ENCODE measurements around the gene KCNJ15. TPM values are rescaled to one million over a fixed set of nuclear protein-coding genes. Genes with fewer than 3 reads are reported as not detected.
"Not testable (repeated sequence)": the region's sequence is repeated elsewhere in the genome, so short reads cannot be mapped to it uniquely, and the experiment has no call there.

KCNJ15 gene
- total RNA-seq, 2 experiments from 2014 or later, result not detected

DNA sequence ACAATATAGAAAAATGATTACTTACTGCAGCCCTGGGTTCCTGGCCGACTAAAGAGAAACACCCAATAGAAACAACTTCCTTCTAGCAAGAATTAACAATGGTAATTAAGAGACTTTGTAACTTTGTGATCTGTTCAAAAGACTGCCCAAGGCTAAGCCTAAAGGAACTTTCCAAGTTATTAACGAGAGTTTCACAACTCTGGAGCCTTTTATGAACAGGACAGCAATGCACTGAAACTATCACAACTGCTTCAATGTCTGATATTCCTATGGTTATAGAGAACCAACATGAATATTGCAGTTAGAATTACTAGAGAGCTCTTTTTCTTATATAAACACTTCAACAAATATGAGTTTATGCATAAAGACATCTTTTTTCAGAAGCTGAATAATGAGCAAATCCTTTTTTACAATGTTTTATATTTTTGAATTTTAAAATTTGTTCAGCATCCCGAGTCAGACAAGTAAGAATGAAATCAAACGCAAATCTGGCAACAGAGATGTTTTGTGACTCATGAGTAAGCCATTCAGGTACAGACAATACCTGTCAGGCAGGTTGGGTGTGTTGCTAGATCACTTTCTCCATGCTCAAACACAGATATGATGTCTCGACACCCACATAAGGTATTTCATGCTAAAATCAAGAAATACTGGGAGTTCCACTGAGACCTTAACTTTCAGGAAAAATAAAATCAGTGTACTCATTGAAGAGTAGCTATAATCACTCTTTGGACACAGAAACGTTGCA, 22.2 kb upstream of the KCNJ15 start:
- H3K36me3 Mint-ChIP-seq (ENCODE audit: low read depth), result peaks cover 4% of the 10 kb centered on the region
- peaks cover 12% of the 10 kb centered on the region for H3K9me3 Mint-ChIP-seq
- no peaks in the 10 kb centered on the region for H3K27me3 Mint-ChIP-seq
- H3K4me3 Mint-ChIP-seq, result no peak overlapping the region
- peaks cover 5% of the 10 kb centered on the region for H3K4me1 Mint-ChIP-seq
- ChIA-PET CTCF (interaction anchor here (1.3 kb wide), 1 partner anchor 15 kb away, joined by 3 read pairs; no protein-coding TSS in a partner anchor), POLR2A (no interaction called here)
- no peak overlapping the region for H3K27ac Mint-ChIP-seq
- DNase-seq, result no peak

GRCh38 chr21:38235251-38235650, 21.5 kb upstream of the KCNJ15 start:
- POLR2A ChIA-PET; H3K36me3 Mint-ChIP-seq (ENCODE audit: low read depth); H3K4me3 Mint-ChIP-seq; H3K27ac Mint-ChIP-seq; DNase-seq; H3K9me3 Mint-ChIP-seq; H3K27me3 Mint-ChIP-seq; H3K4me1 Mint-ChIP-seq: not testable (repeated sequence)
- CTCF ChIA-PET, result interaction anchor here (2.0 kb wide), 1 partner anchor 8 kb away, joined by 6 read pairs; no protein-coding TSS in a partner anchor

- no peak for DNase-seq
- Mint-ChIP-seq H3K36me3 (ENCODE audit: low read depth) (no peaks in the 10 kb centered on the region), H3K4me1 (peaks cover 5% of the 10 kb centered on the region), H3K4me3 (no peak overlapping the region), H3K9me3 (peaks cover 4% of the 10 kb centered on the region), H3K27ac (no peak overlapping the region), H3K27me3 (peaks cover 2% of the 10 kb centered on the region)
- POLR2A ChIA-PET, result no interaction called here
- CTCF ChIA-PET, result interaction anchor here (2.0 kb wide), 1 partner anchor 9 kb away, joined by 6 read pairs; no protein-coding TSS in a partner anchor
Observed at GRCh38 chr21:38236232-38236631, 20.6 kb upstream of the KCNJ15 start.

- Mint-ChIP-seq H3K4me3 (no peak overlapping the region), H3K27ac (no peak overlapping the region), H3K4me1 (peaks cover 21% of the 10 kb centered on the region), H3K27me3 (peaks cover 4% of the 10 kb centered on the region), H3K36me3 (ENCODE audit: low read depth) (peaks cover 1% of the 10 kb centered on the region), H3K9me3 (no peaks in the 10 kb centered on the region)
- ChIA-PET POLR2A (no interaction called here), CTCF (interaction anchor here (1.5 kb wide), 2 partner anchors 10 kb away, joined by 3 to 5 read pairs; no protein-coding TSS in a partner anchor)
- DNase-seq, result no peak
Observed at GRCh38 chr21:38239672-38240071, 17.1 kb upstream of the KCNJ15 start.

DNA sequence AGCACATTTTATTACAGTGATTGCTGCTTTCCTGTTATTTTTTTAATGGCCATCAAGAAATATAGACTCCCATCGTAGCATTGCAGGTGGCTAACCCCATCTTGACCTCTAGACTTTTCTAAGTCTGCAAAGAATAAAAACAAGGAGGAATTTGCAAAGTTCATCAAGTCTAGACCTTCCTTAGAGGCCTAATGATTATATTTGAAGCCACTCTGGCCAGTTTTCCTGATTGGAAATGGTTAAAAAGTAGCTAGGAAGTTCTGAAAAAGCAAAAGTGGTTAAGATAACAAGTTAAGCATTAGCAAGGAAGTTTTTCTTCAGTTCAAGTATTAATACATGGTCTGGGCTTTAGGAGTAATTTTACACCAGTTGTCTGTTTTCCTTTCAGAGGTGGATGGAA, 16.7 kb upstream of the KCNJ15 start:
- H3K27ac Mint-ChIP-seq, result no peak overlapping the region
- no peaks in the 10 kb centered on the region for H3K9me3 Mint-ChIP-seq
- no peak for DNase-seq
- peaks cover 26% of the 10 kb centered on the region for H3K4me1 Mint-ChIP-seq
- H3K4me3 Mint-ChIP-seq, result no peak overlapping the region
- peaks cover 4% of the 10 kb centered on the region for H3K27me3 Mint-ChIP-seq
- H3K36me3 Mint-ChIP-seq (ENCODE audit: low read depth), result peaks cover 1% of the 10 kb centered on the region
- POLR2A ChIA-PET, result no interaction called here
- CTCF ChIA-PET, result interaction anchor here (1.5 kb wide), 1 partner anchor 10 kb away, joined by 5 read pairs; no protein-coding TSS in a partner anchor

DNA sequence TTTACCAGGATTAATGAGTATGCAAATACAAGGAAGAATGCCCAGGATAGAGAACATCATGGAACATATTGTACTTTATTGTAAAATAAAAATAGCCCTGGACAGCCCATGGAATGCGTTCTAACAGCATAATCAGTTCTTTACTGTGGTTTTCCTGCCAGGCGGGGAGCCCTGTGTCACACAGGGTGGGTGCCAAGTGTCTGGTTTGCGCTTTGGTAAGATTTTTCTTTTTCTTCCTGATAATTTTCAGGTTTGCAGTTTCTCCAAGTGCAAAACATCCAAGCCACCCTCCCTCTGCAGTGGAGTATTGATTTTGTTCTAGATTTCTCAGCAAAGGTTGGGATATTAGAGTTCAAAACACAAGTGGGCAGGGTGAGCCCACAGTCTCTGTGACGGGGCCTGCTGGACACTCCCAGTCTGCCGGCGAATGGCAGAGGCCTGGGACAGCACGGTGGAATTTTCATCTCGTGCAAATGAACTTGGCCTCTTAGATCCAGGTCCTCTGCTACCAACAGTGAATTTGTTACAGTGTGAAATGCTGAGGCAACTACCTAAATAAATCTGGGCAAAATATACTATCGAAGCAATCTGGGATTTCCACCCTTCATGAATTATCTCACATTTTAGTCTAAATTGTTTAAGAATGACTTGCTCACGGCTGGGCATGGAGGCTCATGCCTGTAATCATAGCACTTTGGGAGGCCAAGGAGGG, 15.6 kb upstream of the KCNJ15 start:
- ChIA-PET POLR2A (no interaction called here), CTCF (no interaction called here)
- H3K9me3 Mint-ChIP-seq, result no peaks in the 10 kb centered on the region
- peaks cover 1% of the 10 kb centered on the region for H3K36me3 Mint-ChIP-seq (ENCODE audit: low read depth)
- no peak overlapping the region for H3K4me3 Mint-ChIP-seq
- H3K27ac Mint-ChIP-seq, result no peak overlapping the region
- DNase-seq, result no peak
- peaks cover 33% of the 10 kb centered on the region for H3K4me1 Mint-ChIP-seq
- peaks cover 4% of the 10 kb centered on the region for H3K27me3 Mint-ChIP-seq

- DNase-seq, result no peak
- H3K4me1 Mint-ChIP-seq, result peaks cover 33% of the 10 kb centered on the region
- H3K9me3 Mint-ChIP-seq, result peaks cover 4% of the 10 kb centered on the region
- no peak overlapping the region for H3K27ac Mint-ChIP-seq
- ChIA-PET CTCF (interaction anchor here (1.1 kb wide), 1 partner anchor 58 kb away, joined by 3 read pairs; no protein-coding TSS in a partner anchor), POLR2A (interaction anchor here (0.8 kb wide), 1 partner anchor 64 kb away, joined by 3 read pairs; no protein-coding TSS in a partner anchor)
- H3K36me3 Mint-ChIP-seq (ENCODE audit: low read depth), result peaks cover 1% of the 10 kb centered on the region
- H3K4me3 Mint-ChIP-seq, result no peak overlapping the region
- H3K27me3 Mint-ChIP-seq, result peaks cover 9% of the 10 kb centered on the region
Observed at GRCh38 chr21:38242061-38242460, 14.7 kb upstream of the KCNJ15 start.

GRCh38 chr21:38243732-38244406, 12.9 kb upstream of the KCNJ15 start:
- peak overlapping the region; percentile 20 for H3K4me3 Mint-ChIP-seq
- H3K36me3 Mint-ChIP-seq (ENCODE audit: low read depth), result peaks cover 1% of the 10 kb centered on the region
- CTCF ChIA-PET, result interaction anchor here (1.5 kb wide), 1 partner anchor 87 kb away, joined by 3 read pairs; no protein-coding TSS in a partner anchor
- DNase-seq, result no peak
- peaks cover 8% of the 10 kb centered on the region for H3K9me3 Mint-ChIP-seq
- H3K27ac Mint-ChIP-seq, result peak overlapping the region; percentile 58
- POLR2A ChIA-PET, result no interaction called here
- H3K27me3 Mint-ChIP-seq, result peaks cover 19% of the 10 kb centered on the region
- H3K4me1 Mint-ChIP-seq, result peaks cover 34% of the 10 kb centered on the region

DNA sequence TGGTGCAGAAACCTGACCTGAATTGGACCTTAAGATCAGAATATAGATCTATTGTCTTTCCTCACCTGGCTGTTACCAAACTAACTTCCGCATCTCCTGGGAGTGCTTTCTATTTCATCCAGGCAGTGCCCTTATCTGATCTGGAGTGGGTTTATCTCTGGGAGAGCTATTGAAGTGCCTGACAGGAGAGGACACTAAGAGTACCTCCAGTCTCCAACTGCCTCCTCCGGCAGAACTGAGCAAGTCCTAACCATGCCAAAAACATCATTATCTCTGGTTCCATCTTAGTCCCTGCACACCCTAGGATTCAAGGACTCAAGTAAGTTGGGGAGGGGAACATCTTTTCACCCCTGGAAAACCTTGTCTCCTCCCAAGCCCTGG, 12.4 kb upstream of the KCNJ15 start:
- H3K4me1 Mint-ChIP-seq, result peaks cover 38% of the 10 kb centered on the region
- H3K4me3 Mint-ChIP-seq, result peak overlapping the region; percentile 20
- H3K27ac Mint-ChIP-seq, result peak overlapping the region; percentile 58
- H3K36me3 Mint-ChIP-seq (ENCODE audit: low read depth), result peaks cover 1% of the 10 kb centered on the region
- no peak for DNase-seq
- peaks cover 19% of the 10 kb centered on the region for H3K27me3 Mint-ChIP-seq
- POLR2A ChIA-PET, result no interaction called here
- CTCF ChIA-PET, result interaction anchor here (1.5 kb wide), 1 partner anchor 87 kb away, joined by 3 read pairs; no protein-coding TSS in a partner anchor
- H3K9me3 Mint-ChIP-seq, result peaks cover 8% of the 10 kb centered on the region

- CTCF ChIA-PET, result interaction anchor here (1.5 kb wide), 1 partner anchor 86 kb away, joined by 3 read pairs; no protein-coding TSS in a partner anchor
- peaks cover 8% of the 10 kb centered on the region for H3K9me3 Mint-ChIP-seq
- H3K36me3 Mint-ChIP-seq (ENCODE audit: low read depth), result peaks cover 1% of the 10 kb centered on the region
- peak; percentile 73 for DNase-seq
- H3K4me3 Mint-ChIP-seq, result no peak overlapping the region
- H3K27me3 Mint-ChIP-seq, result peaks cover 19% of the 10 kb centered on the region
- peak overlapping the region; percentile 22 for H3K27ac Mint-ChIP-seq
- POLR2A ChIA-PET, result no interaction called here
- peaks cover 42% of the 10 kb centered on the region for H3K4me1 Mint-ChIP-seq
Observed at GRCh38 chr21:38244885-38245869, 11.6 kb upstream of the KCNJ15 start.

DNA sequence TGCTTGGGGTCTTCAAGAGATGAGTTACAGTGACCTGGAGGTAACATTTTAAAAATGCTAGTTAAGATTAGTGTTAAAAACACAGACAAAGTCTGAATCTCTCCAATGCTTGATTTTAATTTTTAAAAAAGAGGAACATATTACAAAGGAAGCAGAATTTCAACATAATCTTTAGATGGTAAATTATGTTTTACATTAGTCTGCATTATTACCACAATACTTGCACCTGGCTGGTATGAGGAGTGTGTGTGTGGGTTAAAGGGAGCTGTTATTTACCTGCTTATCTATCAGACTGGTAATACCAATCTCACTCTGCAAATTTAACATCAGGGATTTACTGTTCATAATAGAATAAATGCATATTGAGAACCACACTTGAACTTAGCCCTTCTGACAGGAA, 10.3 kb upstream of the KCNJ15 start:
- Mint-ChIP-seq H3K36me3 (ENCODE audit: low read depth) (peaks cover 1% of the 10 kb centered on the region), H3K27ac (no peak overlapping the region), H3K4me3 (no peak overlapping the region), H3K9me3 (peaks cover 8% of the 10 kb centered on the region), H3K27me3 (peaks cover 18% of the 10 kb centered on the region), H3K4me1 (peaks cover 43% of the 10 kb centered on the region)
- ChIA-PET POLR2A (no interaction called here), CTCF (no interaction called here)
- no peak for DNase-seq

DNA sequence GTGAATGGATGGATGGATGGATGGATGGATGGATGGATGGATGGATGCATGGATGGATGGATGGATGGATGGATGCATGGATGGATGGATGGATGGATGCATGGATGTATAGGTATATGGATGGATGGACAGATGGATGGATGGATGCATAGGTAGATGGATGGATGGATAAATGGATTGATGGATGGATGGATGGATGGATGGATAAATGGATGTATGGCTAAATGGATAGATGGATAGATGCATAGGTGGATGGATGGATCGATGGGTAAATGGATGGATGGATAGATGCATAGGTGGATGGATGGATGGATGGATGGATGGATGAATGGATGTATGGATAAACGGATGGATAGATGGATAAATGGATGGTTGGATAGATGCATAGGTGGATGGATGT, 9.7 kb upstream of the KCNJ15 start:
- H3K27ac Mint-ChIP-seq; H3K4me3 Mint-ChIP-seq; H3K36me3 Mint-ChIP-seq (ENCODE audit: low read depth); CTCF ChIA-PET; DNase-seq; H3K9me3 Mint-ChIP-seq; POLR2A ChIA-PET: not testable (repeated sequence)
- peaks cover 43% of the 10 kb centered on the region for H3K4me1 Mint-ChIP-seq
- H3K27me3 Mint-ChIP-seq, result peaks cover 19% of the 10 kb centered on the region

Measured in activated CD4-positive, alpha-beta T cell treated with anti-CD3 and anti-CD28 coated beads, Interleukin-2, amount 10 ng/mL, durations not matched to agents 7 days and 5 days (primary cell).